ENCODE measurements around the gene IKZF4. TPM values are rescaled to one million over a fixed set of nuclear protein-coding genes. Genes with fewer than 3 reads are reported as not detected.

IKZF4 gene
- 9.0 and 12.2 TPM in 2 replicates for total RNA-seq (2014; rRNA removed; shearing (Covaris generic))
- 4.3 and 4.6 TPM in 2 replicates for polyA plus RNA-seq (2016; fragmentation: Nextera tagmentation; extraction: Ambion mirVana)
- long read RNA-seq = 0 reads

GRCh38 chr12:56020423-56021184, at the start of gene IKZF4:
Gene IKZF4 (plus strand): TSS chr12:56021043. CDS start chr12:56021494, 451 bp downstream.
- peaks cover 19% of the 10 kb centered on the region for H3K27me3 Mint-ChIP-seq (ENCODE audit: insufficient read depth, low read depth, poor library complexity)
- DNase-seq (ENCODE audit: low spot score) (peak; percentile 85), ATAC-seq (peak; percentile 88)
- peak within 1 kb of the TSS; percentile 91 for H3K4me2 ChIP-seq
- peaks cover 9% of the 10 kb centered on the region for H3K36me3 ChIP-seq (ENCODE audit: insufficient read depth)
- peaks cover 22% of the 10 kb centered on the region for H3K4me1 ChIP-seq (ENCODE audit: insufficient read depth)
- peak within 1 kb of the TSS; percentile 83 for H3K4me3 Mint-ChIP-seq
- peaks cover 13% of the 10 kb centered on the region for H3K36me3 Mint-ChIP-seq (ENCODE audit: low read depth)
- H3K27me3 ChIP-seq (ENCODE audit: insufficient read depth) = no peaks in the 10 kb centered on the region
- peaks cover 5% of the 10 kb centered on the region for H3K79me2 ChIP-seq (replicated peaks; ENCODE audit: insufficient read depth)
- H3K27ac Mint-ChIP-seq = peak within 1 kb of the TSS; percentile 91
- TF ChIP-seq ETS1 (IDR thresholded peaks at IDR 0.05) (no peak; the same call in 1 of the 2 replicates), POLR2AphosphoS5 (IDR thresholded peaks at IDR 0.05; ENCODE audit: low read depth) (peak; percentile 33)
- H3F3A ChIP-seq (replicated peaks; ENCODE audit: low read depth) = peaks cover 21% of the 10 kb centered on the region; the same call in 1 of the 2 replicates
- peak within 1 kb of the TSS; percentile 90 for H3K27ac ChIP-seq (ENCODE audit: low read depth)
- no peaks in the 10 kb centered on the region for H3K9me2 ChIP-seq (ENCODE audit: insufficient read depth)
- H3K4me1 Mint-ChIP-seq = peaks cover 28% of the 10 kb centered on the region
- H3K9me3 Mint-ChIP-seq = no peaks in the 10 kb centered on the region; the same call in 2 of the 3 replicates
- no peaks in the 10 kb centered on the region for H4K20me1 ChIP-seq (replicated peaks; ENCODE audit: insufficient read depth)
- peak within 1 kb of the TSS; percentile 61 for H3K4me3 ChIP-seq
- peak within 1 kb of the TSS; percentile 91 for H2AFZ ChIP-seq

- Mint-ChIP-seq H3K4me1 (peaks cover 17% of the 10 kb centered on the region), H3K36me3 (ENCODE audit: low read depth) (peaks cover 33% of the 10 kb centered on the region), H3K9me3 (no peaks in the 10 kb centered on the region), H3K27ac (peak overlapping the region; percentile 47; the same call in 1 of the 2 replicates), H3K4me3 (no peak overlapping the region), H3K27me3 (ENCODE audit: insufficient read depth, low read depth, poor library complexity) (peaks cover 4% of the 10 kb centered on the region)
- Histone ChIP-seq H3K79me2 (replicated peaks; ENCODE audit: insufficient read depth) (peaks cover 45% of the 10 kb centered on the region), H3K9me2 (ENCODE audit: insufficient read depth) (no peaks in the 10 kb centered on the region), H3K4me2 (peak overlapping the region; percentile 69; the same call in 1 of the 2 replicates), H3K27ac (ENCODE audit: low read depth) (peak overlapping the region; percentile 82), H4K20me1 (replicated peaks; ENCODE audit: insufficient read depth) (peaks cover 10% of the 10 kb centered on the region; the same call in 1 of the 2 replicates), H3K4me1 (ENCODE audit: insufficient read depth) (peaks cover 13% of the 10 kb centered on the region), H3K27me3 (ENCODE audit: insufficient read depth) (no peaks in the 10 kb centered on the region), H2AFZ (no peak overlapping the region), H3K36me3 (ENCODE audit: insufficient read depth) (0 out of 2 replicates have a peak, but pooled peaks cover 9% of the 10 kb centered on the region), H3F3A (replicated peaks; ENCODE audit: low read depth) (no peaks in the 10 kb centered on the region; the same call in 1 of the 2 replicates), H3K4me3 (no peak overlapping the region)
- DNase-seq (ENCODE audit: low spot score) (peak; percentile 46), ATAC-seq (no peak)
- no peak for TF ChIP-seq ZNF462 (CRISPR knock-in tag; IDR thresholded peaks at IDR 0.05)
- TF ChIP-seq EZH2 (IDR thresholded peaks at IDR 0.05; ENCODE audit: low read depth, unreplicated experiment) = no peak
- TF ChIP-seq NANOG (IDR thresholded peaks at IDR 0.05; ENCODE audit: borderline replicate concordance) = no peak
- TF ChIP-seq ZNF114 (CRISPR knock-in tag; IDR thresholded peaks at IDR 0.05) = no peak
- TF ChIP-seq ETS1 (IDR thresholded peaks at IDR 0.05) = no peak
- no peak for TF ChIP-seq JUNB (IDR thresholded peaks at IDR 0.05; ENCODE audit: unreplicated experiment)
- no peak for TF ChIP-seq POLR2AphosphoS5 (IDR thresholded peaks at IDR 0.05; ENCODE audit: low read depth)
- no peak for TF ChIP-seq CREB1 (CRISPR knock-in tag; IDR thresholded peaks at IDR 0.05; ENCODE audit: low read depth)
- no peak for TF ChIP-seq EZH2phosphoT487 (IDR thresholded peaks at IDR 0.05; ENCODE audit: unreplicated experiment)
- no peak for TF ChIP-seq ZNF331 (CRISPR knock-in tag; IDR thresholded peaks at IDR 0.05; ENCODE audit: low read depth)
Observed at GRCh38 chr12:55972042-55972441, 48.8 kb upstream of the IKZF4 start.
